OCI-LY7 (cell line): ENCODE measurements around the gene SPNS1. TPM values are rescaled to one million over a fixed set of nuclear protein-coding genes. Genes with fewer than 3 reads are reported as not detected.

Source experiments
- BruUV-seq: library from RNA; stranded (reverse); fragments of 400-500 nt; replicated peaks from 2 replicates; lab custom pipeline; 2021; lab: Mats Ljungman, UMichigan
- CTCF ChIA-PET: fragments of 300-600 bp; sonication (Branson Sonifier 250); formaldehyde crosslinking; loops from one replicate; lab custom pipeline; 2022; ENCODE audit warnings: antibody characterized with exemption; ENCODE audit not compliant: unreplicated experiment; lab: Charles Lee
- POLR2A ChIA-PET: fragments of 300-600 bp; sonication (Branson Sonifier 250); formaldehyde crosslinking; loops from one replicate; lab custom pipeline; 2022; ENCODE audit warnings: antibody characterized with exemption; lab: Charles Lee
- DNase-seq: peaks from one replicate; pipeline ENCODE4 v3.0.0-alpha.2; 2015; ENCODE audit warnings: low spot score
- H2AFZ ChIP-seq: fragments of 200-600 bp; sonication (generic), shearing (Covaris generic); 2 replicates; pipeline ENCODE4 v1.6.1; 2014; ENCODE audit warnings: mild to moderate bottlenecking, antibody characterized with exemption, low read length, moderate library complexity
- H3K27ac ChIP-seq: fragments of 200-600 bp; sonication (generic); 2 replicates; pipeline ENCODE4 v1.5.1; 2014; ENCODE audit warnings: mixed run types, low read depth, mild to moderate bottlenecking, moderate library complexity, low read length, inconsistent platforms; ENCODE audit not compliant: poor library complexity, severe bottlenecking
- H3K36me3 ChIP-seq: fragments of 200-600 bp; sonication (generic); 2 replicates; pipeline ENCODE4 v1.6.1; 2014; ENCODE audit warnings: mild to moderate bottlenecking, antibody characterized with exemption, low read length, moderate library complexity, mixed read lengths; ENCODE audit not compliant: insufficient read depth
- H3K4me1 ChIP-seq: fragments of 200-600 bp; sonication (generic); 2 replicates; pipeline ENCODE4 v1.5.1; 2014; ENCODE audit warnings: mild to moderate bottlenecking, low read length; ENCODE audit not compliant: insufficient read depth, poor library complexity, severe bottlenecking
- H3K4me2 ChIP-seq: fragments of 200-600 bp; sonication (generic); 2 replicates; pipeline ENCODE4 v1.6.1; 2014; ENCODE audit warnings: mild to moderate bottlenecking, low read length
- H3K4me3 ChIP-seq: fragments of 200-600 bp; sonication (generic); 2 replicates; pipeline ENCODE4 v1.5.1; 2014; ENCODE audit warnings: mild to moderate bottlenecking, low read depth, low read length; ENCODE audit not compliant: poor library complexity, severe bottlenecking
- H3K79me2 ChIP-seq: fragments of 200-600 bp; sonication (generic); 2 replicates; pipeline ENCODE4 v1.6.1; 2016; ENCODE audit warnings: low read depth, mild to moderate bottlenecking, low read length, moderate library complexity, mixed read lengths; ENCODE audit not compliant: insufficient read depth
- H3K9me2 ChIP-seq: fragments of 200-600 bp; sonication (generic); 2 replicates; pipeline ENCODE4 v1.6.1; 2016; ENCODE audit warnings: mild to moderate bottlenecking, low read length, mixed read lengths; ENCODE audit not compliant: insufficient read depth
- H3K9me3 ChIP-seq: fragments of 200-600 bp; sonication (generic); 2 replicates; pipeline ENCODE4 v1.6.1; 2014; ENCODE audit warnings: mild to moderate bottlenecking, mixed run types, low read length, mixed read lengths
- H4K20me1 ChIP-seq: fragments of 200-600 bp; sonication (generic); 2 replicates; pipeline ENCODE4 v1.6.1; 2014; ENCODE audit warnings: mild to moderate bottlenecking, antibody characterized with exemption, low read length, moderate library complexity, mixed read lengths; ENCODE audit not compliant: insufficient read depth
- CTCF ChIP-seq: fragments of 200-600 bp; sonication (generic); conservative IDR thresholded peaks from 2 replicates; pipeline ENCODE4 v1.5.1; 2014; ENCODE audit warnings: mild to moderate bottlenecking, antibody characterized with exemption, low read length, moderate library complexity, mixed read lengths
- EZH2phosphoT487 ChIP-seq: fragments of 200-600 bp; sonication (generic); IDR thresholded peaks from 2 replicates; pipeline ENCODE4 v1.6.1; 2018; ENCODE audit warnings: low read depth, borderline replicate concordance, mild to moderate bottlenecking, mixed run types, antibody characterized with exemption, low read length, moderate library complexity, mixed read lengths
- intact Hi-C: fragments of 100-400 bp; cut with micrococcal nuclease; formaldehyde crosslinking; loops from one replicate; pipeline ENCODE4 v1.10.0; 2022; ENCODE audit not compliant: unreplicated experiment
- total RNA-seq, 2 experiments: library from RNA; depleted of rRNA in 1 of 2; stranded (reverse); fragments of >200 nt in 1 of 2; shearing (Covaris generic) in 1 of 2; gene quantifications; 2 replicates each; pipeline ENCODE4 v1.2.3, GENCODE V29; 2014 to 2022

The SPNS1 gene
- total RNA-seq, 2 experiments from 2014 or later: 20.1 to 20.4 TPM

GRCh38 chr16:28974007-28974436, 556 bp upstream of the SPNS1 start:
- no peaks in the 10 kb centered on the region for H3K9me3 ChIP-seq
- peak overlapping the region; percentile 98 for H3K4me2 ChIP-seq
- intact Hi-C loops: loop anchor here (1.0 kb wide), 1 partner anchor 44 kb away; no protein-coding TSS in a partner anchor
- no peak for TF ChIP-seq EZH2phosphoT487
- peak; percentile 81 for TF ChIP-seq CTCF
- peaks cover 15% of the 10 kb centered on the region for H3K4me1 ChIP-seq
- POLR2A ChIA-PET: interaction anchor here (0.6 to 1.3 kb wide), 4 partner anchors 11 to 120 kb away, joined by 3 to 6 read pairs (median 4); partner anchors contain the start of gene LAT
- TSS peak; percentile 98 for BruUV-seq
- H3K79me2 ChIP-seq: peaks cover 4% of the 10 kb centered on the region; the same call in 1 of the 2 replicates
- no peaks in the 10 kb centered on the region for H4K20me1 ChIP-seq
- DNase-seq: peak; percentile 41
- peak overlapping the region; percentile 90 for H2AFZ ChIP-seq
- H3K9me2 ChIP-seq: no peaks in the 10 kb centered on the region
- H3K27ac ChIP-seq: peak overlapping the region; percentile 39
- peaks cover 4% of the 10 kb centered on the region; the same call in 1 of the 2 replicates for H3K36me3 ChIP-seq
- CTCF ChIA-PET: interaction anchor here (0.8 to 1.7 kb wide), 4 partner anchors 9 to 23 kb away, joined by 3 to 5 read pairs (median 4); partner anchors contain the start of genes LAT and NFATC2IP
- H3K4me3 ChIP-seq: peak overlapping the region; percentile 88

- Histone ChIP-seq H3K4me1 (peaks cover 15% of the 10 kb centered on the region), H3K79me2 (peaks cover 4% of the 10 kb centered on the region; the same call in 1 of the 2 replicates), H3K4me3 (peak overlapping the region; percentile 88), H3K9me2 (no peaks in the 10 kb centered on the region), H4K20me1 (no peaks in the 10 kb centered on the region), H3K27ac (no peak overlapping the region), H3K9me3 (no peaks in the 10 kb centered on the region), H3K36me3 (peaks cover 4% of the 10 kb centered on the region), H3K4me2 (peak overlapping the region; percentile 98), H2AFZ (peak overlapping the region; percentile 90; the same call in 1 of the 2 replicates)
- no peak for TF ChIP-seq CTCF
- no peak for TF ChIP-seq EZH2phosphoT487
- no TSS peak for BruUV-seq
- CTCF ChIA-PET: interaction anchor here (0.6 to 1.7 kb wide), 2 partner anchors 8 to 10 kb away, joined by 3 to 4 read pairs; partner anchors contain the start of gene LAT
- intact Hi-C loops: no loop called here
- POLR2A ChIA-PET: no interaction called here
- DNase-seq: no peak
These were observed 601 bp downstream of the SPNS1 start for GRCh38 chr16:28975158-28975599.
